ENCODE measurements around the gene NPW. TPM values are rescaled to one million over a fixed set of nuclear protein-coding genes. Genes with fewer than 3 reads are reported as not detected.

Gene NPW
- polyA plus RNA-seq, 1 experiment = 0.26 TPM

DNA sequence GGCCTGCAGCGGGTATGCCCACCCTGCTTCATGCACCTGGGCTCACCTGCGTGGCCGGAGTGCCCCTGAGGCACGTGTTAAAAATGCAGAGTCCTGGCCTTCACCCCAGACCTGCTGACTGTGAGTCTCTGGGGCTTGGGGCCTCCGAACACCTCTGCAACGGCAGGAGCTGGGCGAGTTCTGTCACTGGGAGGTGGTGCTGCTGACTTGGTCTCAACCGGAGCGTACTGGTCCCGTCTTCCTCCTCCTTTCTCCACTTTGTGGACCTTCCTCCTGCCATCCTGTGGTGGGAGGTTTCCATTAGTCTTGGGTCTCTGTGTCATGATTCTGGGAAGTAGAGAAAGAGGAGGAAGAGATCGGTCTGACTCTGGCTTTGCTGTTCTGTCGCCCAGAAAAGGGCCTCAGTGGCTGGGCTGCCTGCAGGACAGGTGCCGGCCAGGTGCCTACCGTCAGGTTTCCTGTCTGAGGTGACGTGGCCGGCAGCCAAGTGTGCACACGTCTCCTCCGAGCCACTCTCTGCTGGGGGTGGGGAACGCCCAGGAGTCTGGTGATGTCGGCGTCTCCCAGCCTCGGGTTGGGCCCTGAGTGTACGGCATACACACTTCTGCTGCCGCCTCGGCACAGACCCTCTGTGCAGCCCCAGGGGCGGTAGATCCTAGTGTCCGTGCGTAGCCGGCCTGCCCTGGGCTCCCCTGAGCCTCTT lies 35.1 kb downstream of the NPW start:
- CTCF ChIA-PET = interaction anchor here (0.6 to 4.8 kb wide), 2 partner anchors 31 to 266 kb away, joined by 3 to 34 read pairs; no protein-coding TSS in a partner anchor
- Histone ChIP-seq H3K36me3 (ENCODE audit: control insufficient read depth, insufficient read depth, low read length) (peaks cover 25% of the 10 kb centered on the region), H3K4me3 (ENCODE audit: low read depth, low read length) (no peak overlapping the region), H3K27me3 (ENCODE audit: control insufficient read depth, insufficient read depth, low read length) (no peaks in the 10 kb centered on the region)
- TF ChIP-seq CTCF (IDR thresholded peaks at IDR 0.05; ENCODE audit: insufficient read depth, low read depth, low read length) = no peak
- POLR2A ChIA-PET = no interaction called here
- DNase-seq (ENCODE audit: low read depth) = no peak

GRCh38 chr16:2056077-2056476 lies 36.5 kb downstream of the NPW start:
- CTCF ChIA-PET = interaction anchor here (0.5 to 4.8 kb wide), 11 partner anchors 8 to 196 kb away, joined by 3 to 34 read pairs (median 3); partner anchors contain the start of genes NTHL1 and TSC2
- DNase-seq (ENCODE audit: low read depth) = no peak
- Histone ChIP-seq H3K4me3 (ENCODE audit: low read depth, low read length) (no peak overlapping the region), H3K36me3 (ENCODE audit: control insufficient read depth, insufficient read depth, low read length) (peaks cover 35% of the 10 kb centered on the region), H3K27me3 (ENCODE audit: control insufficient read depth, insufficient read depth, low read length) (no peaks in the 10 kb centered on the region)
- peak; percentile 48 for TF ChIP-seq CTCF (IDR thresholded peaks at IDR 0.05; ENCODE audit: insufficient read depth, low read depth, low read length)
- POLR2A ChIA-PET = no interaction called here

GRCh38 chr16:2056681-2057407 lies 37.3 kb downstream of the NPW start:
- ChIA-PET CTCF (interaction anchor here (0.6 to 4.8 kb wide), 11 partner anchors 9 to 138 kb away, joined by 3 to 34 read pairs (median 3); partner anchors contain the start of genes NTHL1 and TSC2), POLR2A (interaction anchor here (0.5 to 0.6 kb wide), 2 partner anchors 39 to 92 kb away, joined by 7 to 11 read pairs; partner anchors contain the start of gene RPS2)
- Histone ChIP-seq H3K27me3 (ENCODE audit: control insufficient read depth, insufficient read depth, low read length) (no peaks in the 10 kb centered on the region), H3K4me3 (ENCODE audit: low read depth, low read length) (no peak overlapping the region), H3K36me3 (ENCODE audit: control insufficient read depth, insufficient read depth, low read length) (peaks cover 35% of the 10 kb centered on the region)
- DNase-seq (ENCODE audit: low read depth) = no peak
- no peak for TF ChIP-seq CTCF (IDR thresholded peaks at IDR 0.05; ENCODE audit: insufficient read depth, low read depth, low read length)

DNA sequence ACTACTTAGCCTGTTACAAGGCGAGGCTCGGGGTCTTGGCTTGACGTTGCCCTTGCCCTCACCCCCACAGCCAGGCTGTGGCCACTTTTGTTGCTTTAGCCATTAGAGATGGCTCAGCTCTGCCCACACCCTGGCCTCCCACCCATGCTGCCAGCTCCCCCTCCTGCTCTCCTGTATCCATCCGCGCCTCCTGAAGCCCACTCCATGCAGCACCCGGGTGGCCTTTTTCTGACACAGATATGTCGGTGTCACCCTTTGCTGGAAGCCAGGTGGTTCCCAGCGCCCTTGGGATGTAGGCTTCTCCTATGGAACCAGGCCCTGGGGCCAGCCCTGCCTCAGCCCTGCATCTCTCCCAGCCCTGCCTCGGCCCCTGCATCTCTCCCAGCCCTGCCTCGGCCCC lies 37.9 kb downstream of the NPW start:
- POLR2A ChIA-PET = interaction anchor here (0.6 kb wide), 1 partner anchor 93 kb away, joined by 7 read pairs; the partner anchor contains the start of gene RPS2
- peaks cover 35% of the 10 kb centered on the region for H3K36me3 ChIP-seq (ENCODE audit: control insufficient read depth, insufficient read depth, low read length)
- no peak for TF ChIP-seq CTCF (IDR thresholded peaks at IDR 0.05; ENCODE audit: insufficient read depth, low read depth, low read length)
- DNase-seq (ENCODE audit: low read depth) = no peak
- no peaks in the 10 kb centered on the region for H3K27me3 ChIP-seq (ENCODE audit: control insufficient read depth, insufficient read depth, low read length)
- no peak overlapping the region for H3K4me3 ChIP-seq (ENCODE audit: low read depth, low read length)
- CTCF ChIA-PET = interaction anchor here (0.9 to 4.8 kb wide), 5 partner anchors 8 to 35 kb away, joined by 3 to 34 read pairs (median 8); partner anchors contain the start of genes NTHL1 and TSC2

DNA sequence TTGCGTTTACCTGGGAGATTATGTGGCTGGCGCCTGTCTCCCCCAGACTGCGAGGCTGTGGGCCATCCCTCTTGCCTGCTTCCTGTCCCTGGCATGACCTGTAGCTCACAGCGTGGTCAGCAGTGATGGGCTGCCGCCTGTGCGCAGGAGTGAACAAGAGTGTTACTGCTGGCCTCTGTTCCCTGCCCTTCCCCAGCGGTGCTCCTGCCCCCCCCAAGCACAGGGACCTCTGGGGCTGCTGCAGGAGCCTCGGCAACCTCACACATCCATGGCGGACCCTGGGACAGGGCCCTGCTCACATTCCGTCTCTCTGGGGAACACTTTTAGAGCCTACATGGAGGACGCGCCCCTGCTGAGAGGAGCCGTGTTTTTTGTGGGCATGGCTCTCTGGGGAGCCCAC lies 38.8 kb downstream of the NPW start:
- H3K36me3 ChIP-seq (ENCODE audit: control insufficient read depth, insufficient read depth, low read length) = peaks cover 35% of the 10 kb centered on the region
- no peaks in the 10 kb centered on the region for H3K27me3 ChIP-seq (ENCODE audit: control insufficient read depth, insufficient read depth, low read length)
- TF ChIP-seq CTCF (IDR thresholded peaks at IDR 0.05; ENCODE audit: insufficient read depth, low read depth, low read length) = no peak
- POLR2A ChIA-PET = no interaction called here
- no peak for DNase-seq (ENCODE audit: low read depth)
- CTCF ChIA-PET = interaction anchor here (4.8 kb wide), 1 partner anchor 35 kb away, joined by 34 read pairs; no protein-coding TSS in a partner anchor
- H3K4me3 ChIP-seq (ENCODE audit: low read depth, low read length) = no peak overlapping the region

All from BJ (cell line).